ENCODE results near the gene GRIA2. TPM values are rescaled to one million over a fixed set of nuclear protein-coding genes. Genes with fewer than 3 reads are reported as not detected.
"Not testable (repeated sequence)": the region's sequence is repeated elsewhere in the genome, so short reads cannot be mapped to it uniquely, and the experiment has no call there.

Gene GRIA2
- total RNA-seq, 2 experiments from 2014 or later: not detected

DNA sequence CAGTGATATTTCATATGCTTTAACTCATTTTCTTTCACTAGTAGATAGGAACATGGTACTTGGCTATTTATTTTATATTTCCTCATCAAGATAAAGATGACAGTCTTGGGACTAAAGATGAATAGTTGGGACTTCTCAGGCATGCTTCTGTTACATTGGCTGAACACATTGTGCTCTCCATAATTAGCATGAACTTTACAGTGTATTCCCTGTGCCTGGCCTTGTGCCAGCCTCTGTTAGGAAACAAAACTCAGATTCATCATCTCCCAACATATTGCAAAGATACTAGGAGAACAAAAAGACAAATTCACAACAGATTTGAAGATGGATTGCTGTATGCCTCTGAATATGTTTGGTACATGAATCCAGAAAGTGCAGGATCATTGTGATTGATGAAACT, 26.4 kb downstream of the GRIA2 start:
- POLR2A ChIA-PET: no interaction called here
- CTCF ChIA-PET: no interaction called here

DNA sequence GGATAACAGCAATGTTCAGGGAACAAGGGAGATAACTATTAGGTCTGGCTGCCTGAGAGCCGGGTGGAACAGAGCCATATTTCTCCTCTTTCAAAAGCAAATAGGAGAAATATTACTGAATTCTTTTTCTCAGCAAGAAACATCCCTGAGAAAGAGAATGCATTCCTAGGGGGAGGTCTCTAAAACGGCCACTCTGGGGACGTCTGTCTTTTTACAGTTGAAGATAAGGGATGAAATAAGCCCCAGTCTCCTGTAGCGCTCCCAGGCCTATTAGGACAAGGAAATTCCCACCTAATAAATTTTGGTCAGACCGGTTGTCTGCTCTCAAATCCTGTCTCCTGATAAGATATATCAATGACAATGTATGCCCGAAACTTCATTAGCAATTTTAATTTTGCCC, 37.6 kb downstream of the GRIA2 start:
- CTCF ChIA-PET, POLR2A ChIA-PET: not testable (repeated sequence)

DNA sequence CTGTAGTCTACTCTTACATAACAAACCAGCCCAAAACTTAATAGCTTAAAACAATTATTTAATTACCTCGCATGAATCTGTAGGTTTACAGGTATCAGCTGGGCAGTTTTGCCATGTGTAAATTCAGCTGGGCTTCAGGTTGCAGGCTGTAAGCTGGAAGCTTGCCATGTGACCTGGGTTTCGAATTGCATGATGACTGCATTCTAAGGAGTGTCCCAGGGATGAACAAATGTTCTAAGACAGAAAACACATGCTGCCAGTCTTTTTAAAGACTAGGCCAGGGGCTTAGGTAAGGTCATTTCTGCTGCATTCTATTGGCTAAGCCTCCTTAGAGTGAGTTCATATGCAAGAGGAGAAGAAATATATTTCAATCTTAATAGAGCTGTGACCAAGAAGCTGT, 44.8 kb downstream of the GRIA2 start:
- ChIA-PET CTCF (no interaction called here), POLR2A (no interaction called here)

DNA sequence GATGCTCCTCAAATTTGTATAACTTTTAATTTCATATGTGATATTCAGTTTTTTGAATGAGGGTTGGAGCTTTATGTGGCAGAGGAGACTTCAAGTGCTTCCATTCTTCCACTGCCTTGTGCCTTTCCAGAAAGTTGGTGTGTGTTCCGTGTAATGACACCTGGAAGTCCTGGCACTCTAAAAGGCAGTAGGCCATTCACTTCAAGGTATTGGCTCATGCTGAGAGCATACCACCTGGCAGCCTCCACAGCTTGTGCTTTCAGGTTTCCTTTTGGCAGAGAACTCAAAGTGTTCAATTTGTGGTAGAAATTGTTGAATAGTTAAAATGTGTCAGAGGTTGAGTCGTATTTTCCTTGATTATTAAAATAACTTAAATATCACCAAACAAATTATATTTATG, 49.6 kb downstream of the GRIA2 start:
- CTCF ChIA-PET: no interaction called here
- POLR2A ChIA-PET: no interaction called here

DNA sequence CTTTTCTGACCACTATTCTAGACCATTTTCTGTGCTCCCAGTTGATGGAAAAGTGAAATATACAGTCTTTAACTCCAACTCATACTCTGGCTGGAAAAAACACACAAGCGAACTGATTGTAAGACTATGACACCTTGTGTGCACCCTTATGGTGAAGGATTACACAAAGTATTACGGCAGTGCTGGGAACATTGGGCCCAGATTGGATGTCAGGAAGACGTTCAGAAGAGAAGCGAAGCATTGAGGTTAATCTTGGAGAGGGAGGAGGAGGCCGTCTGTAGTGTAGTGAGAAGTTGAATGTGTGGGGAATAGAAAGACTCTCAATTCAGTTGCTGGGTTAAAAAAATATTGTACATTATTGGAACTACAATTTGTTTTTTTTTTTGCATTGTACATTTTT, 50.0 kb downstream of the GRIA2 start:
- CTCF ChIA-PET: no interaction called here

DNA sequence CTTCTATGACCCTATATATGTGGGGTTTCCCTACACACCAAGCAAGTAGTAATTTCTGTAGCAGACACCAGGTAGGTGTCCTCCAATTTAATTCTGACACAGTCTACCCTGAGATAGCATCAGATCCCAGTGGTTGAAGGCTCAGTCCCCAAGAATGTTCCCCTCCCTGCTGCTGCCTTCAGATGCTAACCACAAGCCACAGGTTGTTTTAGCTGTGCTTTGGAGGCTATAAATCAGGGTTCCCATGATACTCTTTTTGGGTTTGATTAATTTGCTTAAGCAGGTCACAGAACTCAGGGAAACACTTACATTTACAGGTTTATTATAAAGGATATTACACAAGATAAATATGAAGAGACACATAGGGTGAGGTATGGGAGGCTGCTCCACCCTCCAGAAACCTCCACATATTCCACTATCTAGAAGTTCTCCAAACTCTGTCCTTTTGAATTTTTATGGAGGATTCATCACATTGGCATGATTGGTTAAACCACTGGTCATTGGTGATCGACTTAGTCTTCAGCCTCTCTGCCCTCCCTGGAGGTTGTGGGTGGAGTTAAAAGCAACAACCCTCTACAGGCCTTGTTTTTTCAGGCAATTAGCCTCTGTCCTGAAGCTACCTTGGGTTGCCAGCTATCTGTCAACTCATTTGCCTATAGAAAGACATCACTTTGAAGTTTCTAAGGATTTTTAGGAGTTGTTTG, 50.8 kb downstream of the GRIA2 start:
- ChIA-PET POLR2A (no interaction called here), CTCF (no interaction called here)

More for the DNA sequence above, 50.0 kb downstream of the GRIA2 start:
- POLR2A ChIA-PET: no interaction called here

DNA sequence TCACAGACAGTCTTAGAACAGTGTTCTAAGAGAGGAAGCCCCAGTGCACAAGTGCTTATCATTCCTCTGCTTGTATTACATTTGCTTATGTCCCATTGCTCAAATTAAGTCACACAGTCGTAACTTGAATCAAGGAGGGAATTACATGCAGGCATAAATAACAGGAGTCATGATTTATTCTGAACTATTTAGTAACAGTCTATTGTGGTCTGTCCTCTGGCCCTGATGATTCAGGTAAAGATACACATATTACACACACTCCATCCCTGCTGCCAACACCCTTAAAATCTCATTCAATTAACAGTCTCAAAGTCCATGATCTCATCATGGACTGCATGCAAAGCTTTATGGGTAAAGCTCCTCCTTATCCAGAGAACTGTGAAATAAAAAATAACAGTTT, 60.1 kb downstream of the GRIA2 start:
- ChIA-PET CTCF (no interaction called here), POLR2A (no interaction called here)

DNA sequence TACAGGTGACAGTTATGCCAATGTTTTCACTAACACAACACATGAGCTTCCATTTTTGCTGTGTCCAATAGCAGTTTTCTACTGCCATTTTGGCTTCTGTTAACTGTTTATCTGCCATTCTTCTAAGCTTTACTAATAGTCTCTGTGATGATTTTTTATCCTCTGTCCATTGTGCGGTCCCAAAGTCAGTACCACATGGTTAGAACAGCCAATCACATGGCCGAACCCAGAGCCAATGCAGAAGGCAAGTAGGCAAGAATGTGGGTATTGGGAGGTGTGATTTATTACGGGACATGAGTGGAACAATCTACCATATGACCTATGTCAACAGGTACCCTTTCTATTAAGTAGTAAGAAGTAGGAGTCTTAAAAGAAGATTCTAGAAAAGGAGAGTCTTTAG, 61.5 kb downstream of the GRIA2 start:
- POLR2A ChIA-PET: no interaction called here
- CTCF ChIA-PET: no interaction called here

DNA sequence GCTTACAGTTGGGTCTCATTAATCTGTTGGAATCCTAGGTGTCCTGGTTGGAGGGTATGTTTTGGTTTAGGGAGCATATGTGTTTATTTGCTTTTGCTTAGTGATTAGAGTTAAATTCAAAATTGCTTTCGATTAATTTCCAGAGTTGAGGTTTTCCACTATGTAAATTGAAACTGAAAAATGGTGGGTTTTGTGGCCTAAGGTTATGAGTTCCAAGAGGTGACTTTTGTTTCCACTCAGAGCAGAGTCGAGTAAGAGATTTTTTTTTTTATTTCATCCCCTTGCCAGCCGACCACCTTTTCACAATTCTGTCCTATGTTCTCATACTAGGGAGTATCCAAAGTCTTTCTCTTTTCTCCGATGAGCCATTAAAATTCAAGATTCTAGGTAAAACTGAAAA, 66.9 kb downstream of the GRIA2 start:
- CTCF ChIA-PET: no interaction called here
- POLR2A ChIA-PET: no interaction called here

DNA sequence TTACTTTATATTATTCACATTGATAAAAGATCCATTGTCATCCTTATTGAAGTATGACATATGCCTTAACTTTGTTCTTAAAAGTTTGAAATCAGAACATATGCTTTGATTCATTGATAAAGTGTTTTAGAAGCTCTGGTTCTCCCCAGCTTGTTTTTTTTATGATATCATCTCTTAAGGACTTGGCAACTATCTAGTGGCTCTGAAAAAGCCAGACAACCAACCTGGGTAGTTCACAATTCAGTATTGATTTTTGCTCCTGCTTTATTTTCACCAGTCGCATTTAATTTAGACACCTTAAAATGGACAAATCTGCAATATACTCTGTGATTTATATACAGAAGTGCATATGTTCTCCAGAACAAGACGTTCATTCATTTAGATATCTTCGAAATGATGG, 70.1 kb downstream of the GRIA2 start:
- POLR2A ChIA-PET: no interaction called here
- CTCF ChIA-PET: no interaction called here

DNA sequence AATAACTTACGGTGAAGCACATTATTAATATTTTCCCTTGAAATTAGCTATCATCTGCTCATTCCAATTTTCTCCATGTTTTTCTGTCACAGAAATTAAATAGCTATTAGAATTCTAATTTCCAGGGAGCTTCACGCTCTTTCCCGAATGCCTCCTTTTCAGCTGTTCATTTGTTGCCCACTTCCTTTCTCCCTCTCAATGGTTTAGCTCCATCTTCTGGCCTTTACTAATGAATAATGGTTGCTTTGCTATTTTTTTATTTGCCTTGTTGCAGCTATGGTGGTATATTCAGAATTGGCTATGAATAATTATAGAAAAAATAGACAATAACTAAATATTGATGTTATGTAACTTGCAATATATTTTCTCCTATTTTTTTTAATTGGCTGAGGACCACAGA, 70.5 kb downstream of the GRIA2 start:
- POLR2A ChIA-PET: no interaction called here
- CTCF ChIA-PET: no interaction called here

DNA sequence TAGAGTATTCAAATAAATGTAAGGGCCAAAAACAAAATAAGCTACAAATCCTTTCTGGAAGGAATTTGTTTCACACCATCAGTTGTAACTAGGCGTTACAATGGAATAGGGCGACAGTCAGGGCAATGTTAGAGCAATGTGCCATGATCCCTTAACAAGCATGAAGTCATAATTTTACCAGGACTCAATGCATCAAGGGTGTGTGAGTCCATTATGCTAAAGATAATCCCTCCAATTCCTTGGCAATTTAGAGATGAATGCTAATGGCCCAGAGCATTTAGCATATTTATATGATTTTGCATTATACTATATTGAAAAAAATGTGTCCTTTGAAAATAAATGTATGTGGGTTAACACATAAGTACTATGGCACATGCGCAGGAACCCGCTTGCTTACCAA, 73.1 kb downstream of the GRIA2 start:
- ChIA-PET CTCF (no interaction called here), POLR2A (no interaction called here)

DNA sequence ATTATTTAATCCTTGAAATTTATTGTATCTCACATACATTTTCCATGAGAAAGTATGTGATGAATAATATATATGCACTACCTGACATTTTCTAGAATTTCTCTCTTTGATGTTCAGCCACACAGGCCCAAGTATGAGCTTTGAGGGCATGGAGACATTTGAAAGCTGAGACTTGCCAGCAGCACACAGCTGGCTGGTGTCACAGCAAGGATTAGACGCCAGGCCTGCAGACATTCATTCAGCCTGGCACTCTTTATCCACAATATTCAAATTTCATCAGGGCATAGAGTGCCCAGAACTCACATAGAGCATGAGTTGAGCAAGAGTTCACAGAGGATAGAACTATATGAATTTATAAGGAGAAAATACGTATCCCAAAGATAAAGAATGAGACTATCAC, 74.0 kb downstream of the GRIA2 start:
- ChIA-PET CTCF (no interaction called here), POLR2A (no interaction called here)

DNA sequence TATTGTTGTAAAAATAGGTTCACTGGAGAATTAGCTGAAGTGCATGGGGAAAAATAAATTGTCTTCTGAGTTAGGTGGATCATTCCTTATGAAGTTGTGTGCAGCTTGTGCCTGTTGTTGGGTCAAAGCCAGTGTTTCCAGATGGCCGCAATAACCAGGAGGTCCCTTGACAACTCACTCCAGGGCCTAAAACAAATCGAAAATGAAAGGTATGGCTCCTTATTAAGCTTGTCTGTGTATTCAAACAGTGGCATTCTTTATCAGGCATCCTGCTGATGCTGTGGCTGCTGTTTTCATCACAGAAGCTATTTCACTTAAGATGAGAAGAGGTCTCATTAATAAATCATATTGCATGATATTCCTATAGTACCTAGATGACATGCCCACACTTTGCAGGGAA, 80.2 kb downstream of the GRIA2 start:
- ChIA-PET CTCF (no interaction called here), POLR2A (no interaction called here)

DNA sequence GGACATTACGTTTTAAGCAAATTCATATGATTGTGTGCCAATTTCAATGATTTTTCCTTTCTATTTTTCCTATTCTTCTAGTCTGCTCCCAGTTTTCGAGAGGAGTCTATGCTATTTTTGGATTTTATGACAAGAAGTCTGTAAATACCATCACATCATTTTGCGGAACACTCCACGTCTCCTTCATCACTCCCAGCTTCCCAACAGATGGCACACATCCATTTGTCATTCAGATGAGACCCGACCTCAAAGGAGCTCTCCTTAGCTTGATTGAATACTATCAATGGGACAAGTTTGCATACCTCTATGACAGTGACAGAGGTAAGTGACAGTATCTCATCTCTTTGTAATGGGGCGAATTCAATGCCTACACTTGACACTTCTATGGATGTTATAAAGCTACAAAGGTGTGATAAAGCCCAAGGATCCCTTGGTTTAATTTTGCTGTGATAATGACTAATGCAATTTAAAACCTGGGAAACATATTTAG, 83.0 kb downstream of the GRIA2 start:
- POLR2A ChIA-PET: no interaction called here
- CTCF ChIA-PET: no interaction called here

DNA sequence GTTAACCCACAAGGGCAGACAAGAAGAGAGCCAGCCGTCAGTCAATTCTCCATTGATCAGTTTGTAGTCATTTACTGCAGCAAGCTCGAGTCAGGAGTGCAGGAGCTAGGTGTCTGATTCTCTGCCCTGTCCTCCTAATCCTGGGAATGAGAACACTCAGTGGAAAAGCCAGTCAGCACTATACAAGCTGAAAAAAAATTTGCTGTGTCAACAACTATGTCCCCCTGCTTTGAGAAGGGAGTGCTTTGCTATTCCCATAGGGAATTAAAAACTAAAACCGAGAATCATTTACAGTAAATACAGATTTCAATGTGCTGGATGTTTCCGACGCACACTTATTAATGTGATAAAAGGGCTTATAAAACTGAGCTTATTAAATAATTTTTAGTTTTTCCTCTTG, 84.2 kb downstream of the GRIA2 start:
- CTCF ChIA-PET: no interaction called here

DNA sequence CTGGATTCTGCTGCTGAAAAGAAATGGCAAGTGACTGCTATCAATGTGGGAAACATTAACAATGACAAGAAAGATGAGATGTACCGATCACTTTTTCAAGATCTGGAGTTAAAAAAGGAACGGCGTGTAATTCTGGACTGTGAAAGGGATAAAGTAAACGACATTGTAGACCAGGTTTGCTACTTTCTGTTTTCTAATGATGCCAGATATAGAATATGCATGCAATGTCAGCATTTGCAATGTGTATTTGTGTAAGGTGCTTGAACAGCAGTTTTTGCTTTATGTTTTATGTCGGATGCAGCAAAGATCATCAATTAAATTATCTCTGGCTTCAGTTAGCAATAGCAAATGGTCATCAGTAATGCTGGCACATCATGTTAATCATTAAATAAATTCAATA, 92.2 kb downstream of the GRIA2 start:
- CTCF ChIA-PET: no interaction called here
- POLR2A ChIA-PET: no interaction called here

More for the DNA sequence above, 84.2 kb downstream of the GRIA2 start:
- POLR2A ChIA-PET: no interaction called here

DNA sequence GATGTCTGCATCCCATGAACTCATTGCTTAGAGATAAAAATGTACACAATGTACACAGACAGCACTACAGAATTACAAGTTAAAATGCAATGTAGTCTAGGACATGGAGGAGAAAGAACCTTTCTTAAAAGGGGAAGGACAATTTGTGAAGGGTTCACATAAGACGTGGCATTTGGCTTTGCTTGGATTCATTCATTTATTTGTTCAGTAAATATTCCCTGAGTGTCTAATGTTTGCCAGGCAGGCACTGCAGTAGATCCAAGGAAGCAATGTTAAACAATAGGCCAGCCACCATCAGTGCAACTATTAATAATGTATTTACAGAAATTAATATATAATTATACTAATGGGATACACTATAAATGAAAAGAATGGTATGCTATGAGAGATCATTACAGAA, 94.4 kb downstream of the GRIA2 start:
- ChIA-PET POLR2A (no interaction called here), CTCF (no interaction called here)

DNA sequence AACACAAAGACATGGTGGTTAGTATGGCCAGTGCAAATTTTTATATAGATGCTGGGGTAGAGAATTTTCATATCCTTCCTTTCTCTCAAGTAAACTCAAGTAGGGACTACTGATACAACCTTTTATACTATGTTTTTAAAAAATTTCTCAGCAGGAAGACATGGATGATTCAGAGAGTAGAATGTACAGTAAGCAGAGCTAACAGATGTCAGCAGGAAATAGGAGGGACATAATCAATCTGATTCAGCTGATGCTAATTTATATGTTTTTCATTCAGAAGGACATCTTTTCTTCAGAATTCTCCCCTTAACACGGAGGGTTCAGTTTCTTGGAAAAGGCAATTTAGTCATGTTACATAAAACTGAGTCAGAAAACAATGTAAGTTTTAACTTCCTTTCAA, 95.4 kb downstream of the GRIA2 start:
- POLR2A ChIA-PET: no interaction called here
- CTCF ChIA-PET: no interaction called here

DNA sequence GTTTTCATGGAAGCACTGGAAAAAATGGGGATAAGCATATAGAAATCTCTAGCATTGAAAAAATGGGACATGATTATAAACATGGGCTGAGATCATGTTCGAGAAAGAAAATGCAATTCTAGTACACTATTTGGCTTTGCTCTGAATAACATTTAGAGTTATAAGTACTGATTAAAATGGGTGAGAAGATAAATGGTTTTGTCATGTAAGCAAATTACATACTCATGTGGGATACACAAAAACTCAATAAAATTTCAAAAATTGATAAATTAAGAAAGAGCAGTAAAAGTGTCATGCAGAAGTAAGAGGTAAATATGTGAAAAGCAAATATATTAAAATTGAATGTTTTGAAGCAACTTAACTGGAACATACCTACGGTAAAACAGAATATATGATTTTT, 99.6 kb downstream of the GRIA2 start:
- CTCF ChIA-PET: no interaction called here
- POLR2A ChIA-PET: no interaction called here

DNA sequence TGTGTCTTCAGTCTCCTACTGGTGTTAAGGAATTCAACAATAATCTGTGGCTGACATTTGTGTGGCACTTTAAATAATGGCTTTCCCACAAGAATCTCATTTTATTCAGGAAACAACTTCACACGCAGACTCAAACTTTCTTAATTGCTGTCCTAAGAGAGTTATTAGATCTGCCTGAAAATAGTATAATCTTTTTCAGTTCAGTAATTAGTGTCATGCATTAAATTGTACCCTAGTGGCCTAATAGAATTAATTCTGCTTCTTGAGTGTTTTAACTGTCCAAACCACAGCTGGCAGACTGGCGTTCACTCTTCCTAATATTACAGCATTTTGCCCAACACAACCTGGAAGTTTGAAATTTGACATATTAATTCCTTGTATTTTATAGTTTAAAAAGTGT, 107.1 kb downstream of the GRIA2 start:
- CTCF ChIA-PET: no interaction called here
- POLR2A ChIA-PET: no interaction called here

DNA sequence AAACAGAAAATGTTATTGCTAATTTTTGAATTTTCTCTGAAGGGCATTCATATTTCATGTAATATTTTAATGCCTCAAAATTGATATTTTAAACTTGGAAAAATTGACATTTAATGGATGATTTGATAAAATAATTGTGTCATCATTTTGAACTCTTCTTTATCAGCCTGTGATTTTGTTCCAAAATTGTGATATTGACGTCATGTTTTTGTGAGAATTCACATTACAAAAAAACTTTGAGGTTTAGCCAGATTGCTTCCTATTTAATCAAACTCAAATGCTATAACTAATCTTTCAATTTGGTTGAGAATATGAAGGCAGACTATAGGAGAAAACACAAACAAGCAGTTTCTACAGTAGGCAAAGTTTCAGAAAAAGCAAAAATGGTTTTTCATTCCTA, 137.4 kb downstream of the GRIA2 start:
- POLR2A ChIA-PET: no interaction called here
- CTCF ChIA-PET: interaction anchor here (0.7 kb wide), 1 partner anchor 12 kb away, joined by 3 read pairs; no protein-coding TSS in a partner anchor

DNA sequence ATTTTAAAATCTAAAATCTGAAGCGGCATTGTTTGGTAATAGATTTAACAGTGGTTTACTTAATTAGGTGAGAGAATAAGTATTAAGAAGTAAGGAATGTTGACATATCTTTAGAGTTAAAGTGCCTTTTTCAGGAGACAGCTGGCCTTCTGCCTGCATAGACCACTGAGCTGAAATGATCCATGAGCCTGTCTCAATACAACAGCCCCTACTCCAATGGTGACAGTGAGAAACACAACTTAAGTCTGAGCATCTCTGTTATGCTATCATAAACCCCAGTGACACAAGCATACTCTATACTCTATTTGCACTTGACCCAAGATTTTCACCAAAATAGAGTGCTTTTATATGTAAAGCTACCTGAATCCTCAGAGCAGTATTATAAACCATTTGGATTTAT, 137.9 kb downstream of the GRIA2 start:
- CTCF ChIA-PET: interaction anchor here (0.7 kb wide), 1 partner anchor 12 kb away, joined by 3 read pairs; no protein-coding TSS in a partner anchor
- POLR2A ChIA-PET: no interaction called here
